Fibroblast of skin of right biceps (primary cell): ENCODE measurements around the gene EIF3A.

Source experiments
- DNase-seq: peaks from one replicate; pipeline ENCODE4 v3.0.0-alpha.2; 2013

The EIF3A gene

GRCh38 chr10:119001717-119002500 is 78.7 kb downstream of the EIF3A start:
- no peak for DNase-seq

- DNase-seq: no peak
Observed at GRCh38 chr10:118998183-118998582, 82.4 kb downstream of the EIF3A start.

GRCh38 chr10:118997379-118997778 is 83.2 kb downstream of the EIF3A start:
- DNase-seq: no peak

- DNase-seq: no peak
Observed at GRCh38 chr10:118995739-118996138, 84.9 kb downstream of the EIF3A start.

GRCh38 chr10:118994321-118994720 is 86.3 kb downstream of the EIF3A start:
- DNase-seq: no peak

GRCh38 chr10:118993214-118993613 is 87.4 kb downstream of the EIF3A start:
- no peak for DNase-seq

- no peak for DNase-seq
Observed at GRCh38 chr10:118992496-118992895, 88.1 kb downstream of the EIF3A start.

GRCh38 chr10:118990326-118990725 is 90.3 kb downstream of the EIF3A start:
- no peak for DNase-seq

GRCh38 chr10:118986815-118987790 is 93.5 kb downstream of the EIF3A start:
- DNase-seq: no peak

- no peak for DNase-seq
Observed at GRCh38 chr10:118985576-118985975, 95.0 kb downstream of the EIF3A start.
